ENCODE results near the gene WRNIP1. TPM values are rescaled to one million over a fixed set of nuclear protein-coding genes. Genes with fewer than 3 reads are reported as not detected.

Gene WRNIP1
- total and polyA plus RNA-seq, 2 donors (not counting 1 experiment from before 2014, with no cell fraction given) = 29.7 to 40.8 TPM

DNA sequence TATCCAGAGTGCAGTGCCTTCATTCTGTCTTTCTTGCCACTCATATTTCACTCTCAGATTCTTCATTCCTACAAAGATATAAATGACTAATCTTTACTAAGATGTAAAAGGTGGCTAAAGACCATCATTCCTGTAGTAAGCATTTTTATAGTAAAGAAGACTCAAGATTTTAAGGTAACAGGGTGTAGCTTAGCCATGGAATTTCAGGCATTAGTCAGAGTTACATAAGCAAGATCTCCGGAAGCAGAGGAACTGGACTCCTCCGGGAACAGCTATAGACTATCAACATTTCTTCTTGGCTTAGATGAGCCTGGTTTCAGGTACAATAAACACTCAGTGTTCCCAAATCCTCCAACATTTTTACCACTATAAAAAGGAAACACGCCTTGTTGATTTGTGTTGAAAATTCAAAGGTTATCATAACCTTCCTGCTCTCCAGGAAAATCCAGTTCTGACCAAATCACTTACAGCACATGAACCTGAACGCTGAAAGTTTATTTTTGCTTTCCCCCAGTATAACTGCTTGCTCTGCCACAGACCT lies 52.8 kb downstream of the WRNIP1 start:
- no peaks in the 10 kb centered on the region for H4K20me1 ChIP-seq (ENCODE audit: control insufficient read depth, extremely low read depth, insufficient read depth, low read length)
- TF ChIP-seq EZH2 (IDR thresholded peaks at IDR 0.05; ENCODE audit: low read length, missing control alignments) = no peak
- TF ChIP-seq CTCF (conservative IDR thresholded peaks at IDR 0.05 in 1 of 2, IDR thresholded peaks at IDR 0.05 in 1 of 2; ENCODE audit: low read depth in 1 of 2, low read length in 2 of 2) = no peak
- H3K9me3 ChIP-seq (ENCODE audit: control insufficient read depth, insufficient read depth, low read depth, low read length) = no peaks in the 10 kb centered on the region
- H3K36me3 ChIP-seq (ENCODE audit: control insufficient read depth, insufficient read depth, low read length) = no peaks in the 10 kb centered on the region
- peak overlapping the region; percentile 47 for H2AFZ ChIP-seq (ENCODE audit: low read length)
- H3K9ac ChIP-seq (ENCODE audit: insufficient read depth, low read length) = no peak overlapping the region
- peak overlapping the region; percentile 56 for H3K27ac ChIP-seq (ENCODE audit: insufficient read depth, low read length)
- H3K27me3 ChIP-seq (ENCODE audit: control insufficient read depth, insufficient read depth, low read length) = no peaks in the 10 kb centered on the region
- peak; percentile 29 to 72 for DNase-seq (ENCODE audit: low read depth in 2 of 2)
- H3K4me3 ChIP-seq (replicated peaks in 1 of 4; ENCODE audit: control extremely low read depth in 1 of 4, insufficient read depth in 1 of 4, low read depth in 3 of 4, low read length in 4 of 4) = no peak overlapping the region
- H3K79me2 ChIP-seq (ENCODE audit: control insufficient read depth, insufficient read depth, low read length) = no peaks in the 10 kb centered on the region
- peak overlapping the region; percentile 75 for H3K4me2 ChIP-seq (ENCODE audit: extremely low read depth, insufficient read depth, low read length)
- peaks cover 10% of the 10 kb centered on the region for H3K4me1 ChIP-seq (ENCODE audit: control insufficient read depth, extremely low read depth, insufficient read depth, low read length)

DNA sequence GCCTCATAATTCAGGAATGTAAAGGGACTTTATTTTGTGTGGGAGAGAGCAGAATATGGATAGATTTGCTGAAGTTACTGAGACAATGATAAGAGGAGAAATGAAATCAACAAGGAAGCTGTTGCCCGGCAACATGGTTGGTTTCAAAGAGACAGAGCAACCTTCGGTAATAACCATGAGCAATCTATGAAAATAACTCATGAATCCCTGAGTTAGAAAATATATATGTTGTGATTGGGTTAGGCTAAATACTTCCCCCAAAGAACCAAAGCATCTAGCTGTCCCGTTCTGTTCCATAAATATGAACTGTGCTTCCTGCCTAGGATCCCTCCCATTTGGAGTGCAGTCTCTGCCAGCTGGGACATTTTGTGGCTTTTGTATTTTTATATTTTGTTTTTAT lies 53.4 kb downstream of the WRNIP1 start:
- no peaks in the 10 kb centered on the region for H3K27me3 ChIP-seq (ENCODE audit: control insufficient read depth, insufficient read depth, low read length)
- H3K79me2 ChIP-seq (ENCODE audit: control insufficient read depth, insufficient read depth, low read length) = no peaks in the 10 kb centered on the region
- peak overlapping the region; percentile 56 for H3K27ac ChIP-seq (ENCODE audit: insufficient read depth, low read length)
- H2AFZ ChIP-seq (ENCODE audit: low read length) = peak overlapping the region; percentile 44
- no peaks in the 10 kb centered on the region for H3K36me3 ChIP-seq (ENCODE audit: control insufficient read depth, insufficient read depth, low read length)
- no peak overlapping the region for H3K9ac ChIP-seq (ENCODE audit: insufficient read depth, low read length)
- DNase-seq (ENCODE audit: low read depth in 2 of 2) = peak; percentile 42 to 74
- peak overlapping the region; percentile 75 for H3K4me2 ChIP-seq (ENCODE audit: extremely low read depth, insufficient read depth, low read length)
- peaks cover 11% of the 10 kb centered on the region for H3K4me1 ChIP-seq (ENCODE audit: control insufficient read depth, extremely low read depth, insufficient read depth, low read length)
- no peaks in the 10 kb centered on the region for H3K9me3 ChIP-seq (ENCODE audit: control insufficient read depth, insufficient read depth, low read depth, low read length)
- no peak overlapping the region for H3K4me3 ChIP-seq (replicated peaks in 1 of 4; ENCODE audit: control extremely low read depth in 1 of 4, insufficient read depth in 1 of 4, low read depth in 3 of 4, low read length in 4 of 4)
- H4K20me1 ChIP-seq (ENCODE audit: control insufficient read depth, extremely low read depth, insufficient read depth, low read length) = no peaks in the 10 kb centered on the region
- no peak for TF ChIP-seq EZH2 (IDR thresholded peaks at IDR 0.05; ENCODE audit: low read length, missing control alignments)
- no peak for TF ChIP-seq CTCF (conservative IDR thresholded peaks at IDR 0.05 in 1 of 2, IDR thresholded peaks at IDR 0.05 in 1 of 2; ENCODE audit: low read depth in 1 of 2, low read length in 2 of 2)

- H4K20me1 ChIP-seq (ENCODE audit: control insufficient read depth, extremely low read depth, insufficient read depth, low read length) = no peaks in the 10 kb centered on the region
- no peak overlapping the region for H2AFZ ChIP-seq (ENCODE audit: low read length)
- no peaks in the 10 kb centered on the region for H3K9me3 ChIP-seq (ENCODE audit: control insufficient read depth, insufficient read depth, low read depth, low read length)
- H3K36me3 ChIP-seq (ENCODE audit: control insufficient read depth, insufficient read depth, low read length) = no peaks in the 10 kb centered on the region
- no peak overlapping the region for H3K4me3 ChIP-seq (replicated peaks in 1 of 4; ENCODE audit: control extremely low read depth in 1 of 4, insufficient read depth in 1 of 4, low read depth in 3 of 4, low read length in 4 of 4)
- no peak overlapping the region for H3K27ac ChIP-seq (ENCODE audit: insufficient read depth, low read length)
- no peak for TF ChIP-seq EZH2 (IDR thresholded peaks at IDR 0.05; ENCODE audit: low read length, missing control alignments)
- no peak for TF ChIP-seq CTCF (conservative IDR thresholded peaks at IDR 0.05 in 1 of 2, IDR thresholded peaks at IDR 0.05 in 1 of 2; ENCODE audit: low read depth in 1 of 2, low read length in 2 of 2)
- H3K9ac ChIP-seq (ENCODE audit: insufficient read depth, low read length) = no peak overlapping the region
- H3K79me2 ChIP-seq (ENCODE audit: control insufficient read depth, insufficient read depth, low read length) = no peaks in the 10 kb centered on the region
- no peaks in the 10 kb centered on the region for H3K27me3 ChIP-seq (ENCODE audit: control insufficient read depth, insufficient read depth, low read length)
- H3K4me1 ChIP-seq (ENCODE audit: control insufficient read depth, extremely low read depth, insufficient read depth, low read length) = peaks cover 13% of the 10 kb centered on the region
- H3K4me2 ChIP-seq (ENCODE audit: extremely low read depth, insufficient read depth, low read length) = no peak overlapping the region
- no peak for DNase-seq (ENCODE audit: low read depth in 2 of 2)
These were observed 53.9 kb downstream of the WRNIP1 start for GRCh38 chr6:2819115-2819514.

Measured in fibroblast of lung (primary cell).